SH-SY5Y (cell line): ENCODE data around the gene MRFAP1L1.

ENCODE experiments used
- GATA2 ChIP-seq: IDR thresholded peaks from 2 replicates; pipeline ENCODE4 v1.6.1; 2011; ENCODE audit warnings: mild to moderate bottlenecking, low read depth, low read length
- GATA3 ChIP-seq: IDR thresholded peaks from 2 replicates; pipeline ENCODE4 v1.6.1; 2011; ENCODE audit warnings: low read depth, mild to moderate bottlenecking, low read length, moderate library complexity

Gene MRFAP1L1

DNA sequence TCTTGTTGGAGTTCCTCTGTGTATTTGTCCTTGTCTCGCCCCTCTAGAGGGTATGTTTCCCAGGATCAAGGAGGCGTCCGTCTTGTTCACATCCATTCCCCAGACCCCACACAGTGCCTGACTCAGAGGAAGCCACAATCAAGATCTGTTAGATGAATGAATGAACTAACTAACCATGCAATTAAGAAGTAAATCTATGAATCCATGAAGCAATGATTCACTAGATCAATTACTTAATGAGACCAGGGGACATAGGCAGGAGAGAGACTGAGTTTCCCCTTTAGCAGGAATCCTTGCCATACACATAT is 18.2 kb upstream of the MRFAP1L1 start:
- TF ChIP-seq GATA2 (no peak), GATA3 (no peak)

DNA sequence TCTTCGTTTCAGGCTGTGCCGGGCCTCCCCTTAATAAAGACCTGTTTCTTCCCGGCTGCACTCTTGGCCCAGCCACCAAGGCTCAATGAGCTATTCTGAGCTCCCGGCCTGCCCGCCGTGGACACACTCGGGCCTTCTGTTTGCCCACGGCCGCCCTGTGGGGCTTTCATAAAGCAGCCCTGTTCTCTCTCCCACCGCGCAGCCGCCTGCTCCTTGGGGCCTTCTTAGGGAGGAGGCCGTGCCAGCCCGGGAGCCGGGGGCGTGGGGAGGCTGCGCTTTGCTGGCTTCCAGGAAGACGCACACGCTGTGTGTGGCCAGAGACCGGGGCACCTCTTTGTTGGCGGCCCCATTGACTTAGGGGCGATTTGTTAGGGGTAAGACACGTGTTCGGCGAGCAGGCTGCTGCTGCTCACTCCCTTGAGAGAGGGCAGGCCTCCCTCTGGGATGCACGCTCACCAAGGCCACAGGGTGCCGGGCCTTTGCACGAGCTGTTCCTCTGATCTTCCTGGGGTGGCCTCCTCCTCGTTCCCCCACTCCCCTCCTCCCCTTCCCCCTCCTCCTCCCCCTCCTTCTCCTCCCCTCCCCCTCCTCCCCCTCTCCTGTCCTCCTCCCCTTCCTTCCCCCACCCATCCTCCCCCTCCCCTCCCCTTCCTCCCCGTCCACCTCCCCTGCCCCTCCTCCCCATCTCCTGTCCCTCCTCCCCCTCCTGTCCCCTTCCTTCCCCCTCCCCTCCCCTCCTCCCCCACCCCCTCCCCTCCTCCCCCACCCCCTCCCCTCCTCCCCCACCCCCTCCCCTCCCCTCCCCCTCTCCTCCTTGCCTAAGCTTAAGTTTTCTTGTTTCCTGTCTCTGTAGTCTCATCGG is 17.6 kb upstream of the MRFAP1L1 start:
- no peak for TF ChIP-seq GATA2
- no peak for TF ChIP-seq GATA3

DNA sequence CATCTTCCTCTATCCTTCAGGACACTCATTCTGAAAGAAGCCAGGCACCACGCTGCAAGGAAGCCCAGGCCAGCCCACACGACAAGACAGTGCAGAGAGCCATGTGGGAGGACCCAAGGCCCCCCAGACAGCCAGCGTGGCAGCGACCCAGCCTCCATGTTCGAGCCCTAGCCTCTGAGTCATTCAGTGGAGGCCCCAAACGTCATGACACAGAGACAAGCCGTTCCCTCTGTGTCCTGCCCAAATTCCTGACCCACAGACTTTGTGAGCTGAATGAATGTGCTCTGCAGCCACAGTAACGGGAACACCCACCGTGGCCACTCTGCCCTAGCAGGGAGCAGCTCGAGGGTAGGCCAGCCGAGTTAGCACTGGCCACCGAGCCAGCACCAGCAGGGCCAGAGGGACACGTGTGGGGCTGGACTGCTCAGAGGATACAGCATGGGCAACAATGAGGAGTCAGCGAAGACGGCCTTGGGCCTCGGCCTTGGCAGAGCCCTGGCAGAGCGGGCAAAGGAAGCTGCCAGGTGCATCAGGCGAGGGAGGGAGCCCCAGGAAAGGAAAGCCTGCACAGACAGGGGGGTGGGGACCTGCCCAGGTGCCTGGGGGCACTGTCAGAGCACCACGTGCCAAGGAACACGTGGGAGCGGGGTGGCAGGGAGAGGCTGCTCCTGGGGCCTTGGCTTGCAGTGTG is 14.9 kb upstream of the MRFAP1L1 start:
- TF ChIP-seq GATA2 (no peak), GATA3 (no peak)

- TF ChIP-seq GATA2: no peak
- TF ChIP-seq GATA3: no peak
These were observed 14.2 kb upstream of the MRFAP1L1 start for GRCh38 chr4:6723851-6724250.

DNA sequence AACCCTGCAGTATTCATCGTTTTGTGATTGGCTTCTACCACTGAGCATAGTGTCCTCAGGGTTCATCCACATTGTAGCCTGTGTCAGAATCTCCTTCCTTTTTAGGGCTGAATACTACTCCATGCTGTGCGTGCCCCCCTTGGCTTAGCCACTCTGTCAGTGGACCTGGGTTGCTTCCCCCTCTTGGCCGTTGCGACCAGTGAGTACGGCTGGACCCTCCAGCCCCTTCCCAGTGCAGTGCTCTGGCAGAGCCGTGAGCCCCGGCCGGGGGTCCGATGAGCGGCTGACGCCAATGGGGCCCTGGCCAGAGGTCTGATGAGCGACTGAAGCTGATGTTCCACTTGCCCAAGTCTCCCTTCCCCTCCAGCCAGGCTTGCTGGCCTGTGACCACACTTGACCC is 13.2 kb upstream of the MRFAP1L1 start:
- TF ChIP-seq GATA2 (no peak), GATA3 (no peak)

GRCh38 chr4:6721121-6721520 is 11.5 kb upstream of the MRFAP1L1 start:
- TF ChIP-seq GATA2 (no peak), GATA3 (no peak)

DNA sequence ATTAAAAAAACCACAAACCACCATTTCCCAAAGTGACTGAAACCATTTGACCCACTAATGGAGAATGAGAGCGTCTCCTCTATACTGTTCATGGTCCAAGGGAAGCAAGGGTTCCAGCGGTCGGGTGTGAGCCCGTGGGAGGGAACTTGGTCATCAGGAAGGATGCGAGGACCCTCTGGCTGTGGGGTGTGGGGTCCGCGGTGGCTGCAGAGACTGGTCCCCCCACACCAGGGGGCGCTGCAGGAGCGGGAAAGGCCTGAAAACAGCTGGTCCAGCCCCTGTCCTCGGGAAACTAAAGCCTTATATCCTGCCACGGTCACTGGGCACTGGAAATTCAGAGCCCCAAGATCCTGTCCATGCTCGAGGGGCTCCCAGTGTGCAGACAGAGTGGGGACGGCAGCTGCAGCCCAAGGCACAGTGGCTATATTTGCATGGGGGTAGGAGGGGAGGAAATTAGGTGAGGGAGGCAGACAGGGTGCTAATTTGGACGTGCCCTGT is 10.6 kb upstream of the MRFAP1L1 start:
- no peak for TF ChIP-seq GATA2
- no peak for TF ChIP-seq GATA3

GRCh38 chr4:6719611-6720179 is 10.0 kb upstream of the MRFAP1L1 start:
- TF ChIP-seq GATA3: no peak

- TF ChIP-seq GATA3 (no peak), GATA2 (no peak)
These were observed 9.4 kb upstream of the MRFAP1L1 start for GRCh38 chr4:6718932-6719610.

DNA sequence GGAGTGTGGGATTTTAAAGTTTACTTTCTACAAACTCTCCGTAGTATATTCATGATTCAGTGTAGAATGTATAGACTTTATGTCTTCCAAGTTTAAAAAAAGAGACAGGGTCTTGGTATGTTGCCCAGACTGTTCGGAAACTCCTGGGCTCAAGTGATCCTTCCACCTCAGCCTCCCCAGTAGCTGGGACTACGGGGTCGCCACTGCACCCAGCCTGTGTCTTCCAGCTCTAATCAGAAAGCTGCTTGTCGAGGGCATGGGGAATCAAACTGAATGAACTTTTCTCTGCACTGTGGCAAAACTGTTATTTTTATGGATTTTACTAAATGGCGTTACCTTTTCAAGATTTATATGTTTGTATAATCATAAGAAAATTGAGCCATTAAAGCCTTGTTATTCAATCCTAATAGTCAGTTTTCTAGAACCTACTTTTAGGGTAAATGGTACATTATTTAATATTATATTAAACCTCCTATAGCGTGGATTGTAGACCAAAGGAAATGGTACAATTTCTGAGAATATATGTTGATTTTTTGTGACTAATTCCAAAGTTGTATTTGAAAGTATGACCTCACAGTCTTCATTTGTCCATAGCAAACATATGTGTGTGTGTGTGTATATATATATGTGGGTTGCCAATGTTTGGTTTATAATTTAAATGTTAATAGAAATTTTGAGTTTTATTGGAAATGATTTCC is 7.4 kb upstream of the MRFAP1L1 start:
- TF ChIP-seq GATA3 (no peak), GATA2 (no peak)

DNA sequence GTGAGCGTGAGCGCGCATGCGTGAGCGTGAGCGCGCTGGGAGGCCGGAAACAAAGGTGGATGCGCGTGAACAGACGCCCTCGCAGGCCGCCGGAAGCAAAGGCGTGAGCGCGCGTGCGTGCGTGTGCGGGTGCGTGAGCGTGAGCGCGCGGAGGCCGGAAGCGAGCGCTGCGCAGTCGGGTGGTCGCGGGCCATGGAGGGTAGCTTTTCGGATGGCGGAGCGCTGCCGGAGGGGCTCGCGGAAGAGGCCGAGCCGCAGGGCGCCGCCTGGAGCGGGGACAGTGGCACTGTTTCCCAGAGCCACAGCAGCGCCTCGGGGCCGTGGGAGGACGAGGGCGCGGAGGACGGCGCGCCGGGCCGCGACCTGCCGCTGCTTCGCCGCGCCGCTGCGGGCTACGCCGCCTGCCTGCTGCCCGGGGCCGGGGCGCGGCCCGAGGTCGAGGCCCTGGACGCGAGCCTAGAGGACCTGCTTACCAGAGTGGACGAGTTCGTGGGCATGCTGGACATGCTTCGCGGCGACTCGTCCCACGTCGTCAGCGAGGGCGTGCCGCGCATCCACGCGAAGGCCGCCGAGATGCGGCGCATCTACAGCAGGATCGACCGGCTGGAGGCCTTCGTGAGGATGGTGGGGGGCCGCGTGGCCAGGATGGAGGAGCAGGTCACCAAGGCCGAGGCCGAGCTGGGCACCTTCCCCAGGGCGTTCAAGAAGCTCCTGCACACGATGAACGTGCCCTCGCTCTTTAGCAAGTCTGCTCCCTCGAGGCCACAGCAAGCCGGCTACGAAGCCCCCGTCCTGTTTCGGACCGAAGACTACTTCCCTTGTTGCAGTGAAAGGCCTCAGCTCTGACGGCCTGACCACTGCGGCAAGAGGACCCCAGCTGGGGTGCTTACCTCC is 6.6 kb upstream of the MRFAP1L1 start, which contains the start of gene BLOC1S4:
Gene BLOC1S4, plus strand, starts transcription at position 157 of the 894 bp plus-strand sequence. Its CDS starts 36 bp downstream, at position 193.
- no peak; the same call in 1 of the 2 replicates for TF ChIP-seq GATA2
- no peak for TF ChIP-seq GATA3

DNA sequence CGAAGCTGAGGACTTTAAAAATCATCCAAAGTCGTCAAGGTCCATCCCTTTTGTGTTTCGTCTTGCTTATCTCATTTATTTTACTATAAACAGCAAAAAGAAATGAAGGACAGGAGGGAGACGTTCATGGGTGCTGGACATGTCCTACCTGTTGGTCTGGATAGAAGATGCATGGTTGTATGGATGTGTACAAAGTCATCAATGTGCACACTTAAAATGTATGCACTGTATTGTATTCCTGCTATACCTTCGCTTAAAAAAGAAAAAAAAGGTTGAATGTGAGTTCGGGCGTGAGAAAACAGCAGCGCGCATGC is 6.0 kb upstream of the MRFAP1L1 start:
- TF ChIP-seq GATA3: no peak
- no peak; the same call in 1 of the 2 replicates for TF ChIP-seq GATA2

DNA sequence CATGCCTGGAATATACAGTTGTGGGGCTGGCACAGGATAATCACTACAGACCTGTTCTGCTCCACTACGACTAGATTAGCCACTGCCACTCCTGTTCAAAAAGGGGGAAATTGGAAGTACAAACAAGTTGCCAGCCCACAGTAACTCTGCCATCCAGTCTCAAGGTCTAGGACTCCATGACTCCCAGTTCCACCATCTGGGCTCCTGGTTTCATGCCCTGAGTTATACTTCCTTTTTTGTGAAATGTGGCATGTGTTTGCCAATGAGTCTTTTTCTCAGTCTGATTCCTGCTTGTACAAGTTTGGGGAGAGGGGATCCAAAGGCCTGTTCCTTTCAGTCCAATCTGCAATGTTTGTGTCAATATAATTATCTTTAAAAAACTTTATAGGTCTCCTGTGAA is 5.3 kb upstream of the MRFAP1L1 start:
- TF ChIP-seq GATA3 (no peak), GATA2 (no peak)

DNA sequence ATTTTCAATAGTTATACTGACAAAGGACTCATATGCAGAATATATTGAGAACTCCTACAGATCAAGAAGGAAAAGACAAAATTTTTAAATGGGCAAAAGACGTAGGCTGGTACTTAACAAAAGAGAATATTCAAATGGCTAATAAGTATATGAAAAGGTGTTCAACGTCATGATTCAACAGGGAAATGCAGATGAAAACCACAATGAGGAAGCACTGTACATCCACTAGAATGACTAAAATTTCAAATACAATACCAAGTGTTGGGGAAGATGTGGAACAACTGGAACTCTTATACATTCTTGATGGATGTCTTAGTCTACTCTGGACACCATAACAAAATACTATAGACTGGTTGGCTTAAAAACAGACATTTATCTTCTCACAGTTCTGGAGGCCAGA is 1.3 kb upstream of the MRFAP1L1 start:
- TF ChIP-seq GATA2 (no peak), GATA3 (no peak)

DNA sequence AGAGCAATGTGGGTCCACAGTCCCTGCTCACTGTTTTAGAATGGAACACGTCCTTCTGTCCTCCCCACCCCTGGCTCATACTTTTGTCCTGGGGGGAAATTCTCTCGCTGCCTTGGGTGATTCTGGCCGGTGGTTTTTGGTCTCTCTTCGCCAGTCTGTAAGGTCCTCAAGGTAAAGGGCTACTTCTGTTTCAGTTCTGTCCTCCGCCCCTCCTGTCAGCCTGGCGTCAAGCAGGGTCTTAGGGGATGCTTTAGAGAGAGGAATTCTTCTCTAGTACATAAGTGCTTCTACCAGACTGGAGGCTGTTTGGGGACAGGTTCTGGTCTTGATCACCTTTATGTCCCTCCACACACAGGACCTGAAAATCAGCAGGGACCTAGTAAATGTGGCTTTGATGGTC is 617 bp upstream of the MRFAP1L1 start:
- TF ChIP-seq GATA3 (no peak), GATA2 (no peak)
